Measurements from ENCODE around the gene KLK4.

- TF ChIP-seq EGR1 (IDR thresholded peaks at IDR 0.05) (no peak), EP300 (IDR thresholded peaks at IDR 0.05; ENCODE audit: borderline replicate concordance) (no peak), YY1 (IDR thresholded peaks at IDR 0.05; ENCODE audit: low read depth) (no peak), ZBTB7A (IDR thresholded peaks at IDR 0.05; ENCODE audit: low read depth) (no peak), RAD21 (IDR thresholded peaks at IDR 0.05; ENCODE audit: low read depth) (no peak), NFIC (IDR thresholded peaks at IDR 0.05) (no peak), CREB1 (IDR thresholded peaks at IDR 0.05; ENCODE audit: low read depth) (no peak), FOXM1 (IDR thresholded peaks at IDR 0.05; ENCODE audit: borderline replicate concordance, low read depth) (no peak), MAX (IDR thresholded peaks at IDR 0.05) (no peak), USF1 (IDR thresholded peaks at IDR 0.05) (no peak), TAF1 (IDR thresholded peaks at IDR 0.05; ENCODE audit: low read depth) (no peak), REST (IDR thresholded peaks at IDR 0.05; ENCODE audit: low read depth) (no peak), TCF12 (IDR thresholded peaks at IDR 0.05; ENCODE audit: low read depth) (no peak)
Observed at GRCh38 chr19:50912102-50912599, 956 bp upstream of the KLK4 start.

All from Ishikawa (cell line).